GM10248 (cell line): ENCODE results near the gene OCA2.

ENCODE experiments used
- CTCF ChIA-PET: fragments of 300-600 bp; sonication (Branson Sonifier 250); formaldehyde crosslinking; extraction: SDS; loops from one replicate; lab custom pipeline; 2021; ENCODE audit warnings: antibody characterized with exemption; lab: Yijun Ruan, JAX
- POLR2A ChIA-PET: fragments of 350-650 bp; sonication (Branson Sonifier 250); formaldehyde crosslinking; extraction: SDS; loops from one replicate; lab custom pipeline; 2020; ENCODE audit warnings: antibody characterized with exemption; lab: Yijun Ruan, JAX
- DNase-seq: peaks from one replicate; pipeline ENCODE4 v3.0.0; 2012; ENCODE audit errors: extremely low spot score
- TF ChIP-seq, protein P1 (sequence below): IDR thresholded peaks from 2 replicates; pipeline ENCODE4 v1.5.1; 2012; ENCODE audit warnings: mild to moderate bottlenecking, low read depth; ENCODE audit errors: extremely low read depth, missing control alignments, control extremely low read depth

The OCA2 gene

DNA sequence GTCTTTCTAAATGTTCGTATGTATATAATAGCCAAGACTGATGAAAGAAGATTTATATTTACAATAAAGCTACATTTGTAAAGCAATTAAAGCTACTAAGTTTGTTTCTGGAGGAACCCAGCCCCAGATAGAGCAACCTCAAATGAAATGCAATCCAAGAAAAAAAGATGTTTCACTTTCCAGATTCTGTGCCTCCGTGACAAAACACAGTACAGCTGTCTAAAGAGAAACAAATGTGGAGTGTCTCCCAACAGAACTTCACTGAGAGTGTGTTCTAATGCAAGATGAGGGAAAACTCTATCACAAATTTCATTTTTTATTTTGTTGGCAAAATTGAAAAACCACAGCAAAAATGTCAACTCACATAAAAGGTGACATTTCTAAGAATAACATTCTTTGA is 317.0 kb downstream of the OCA2 start:
- ChIA-PET CTCF (no interaction called here), POLR2A (no interaction called here)
- TF ChIP-seq, protein P1, sequence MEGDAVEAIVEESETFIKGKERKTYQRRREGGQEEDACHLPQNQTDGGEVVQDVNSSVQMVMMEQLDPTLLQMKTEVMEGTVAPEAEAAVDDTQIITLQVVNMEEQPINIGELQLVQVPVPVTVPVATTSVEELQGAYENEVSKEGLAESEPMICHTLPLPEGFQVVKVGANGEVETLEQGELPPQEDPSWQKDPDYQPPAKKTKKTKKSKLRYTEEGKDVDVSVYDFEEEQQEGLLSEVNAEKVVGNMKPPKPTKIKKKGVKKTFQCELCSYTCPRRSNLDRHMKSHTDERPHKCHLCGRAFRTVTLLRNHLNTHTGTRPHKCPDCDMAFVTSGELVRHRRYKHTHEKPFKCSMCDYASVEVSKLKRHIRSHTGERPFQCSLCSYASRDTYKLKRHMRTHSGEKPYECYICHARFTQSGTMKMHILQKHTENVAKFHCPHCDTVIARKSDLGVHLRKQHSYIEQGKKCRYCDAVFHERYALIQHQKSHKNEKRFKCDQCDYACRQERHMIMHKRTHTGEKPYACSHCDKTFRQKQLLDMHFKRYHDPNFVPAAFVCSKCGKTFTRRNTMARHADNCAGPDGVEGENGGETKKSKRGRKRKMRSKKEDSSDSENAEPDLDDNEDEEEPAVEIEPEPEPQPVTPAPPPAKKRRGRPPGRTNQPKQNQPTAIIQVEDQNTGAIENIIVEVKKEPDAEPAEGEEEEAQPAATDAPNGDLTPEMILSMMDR: no peak
- DNase-seq: no peak

DNA sequence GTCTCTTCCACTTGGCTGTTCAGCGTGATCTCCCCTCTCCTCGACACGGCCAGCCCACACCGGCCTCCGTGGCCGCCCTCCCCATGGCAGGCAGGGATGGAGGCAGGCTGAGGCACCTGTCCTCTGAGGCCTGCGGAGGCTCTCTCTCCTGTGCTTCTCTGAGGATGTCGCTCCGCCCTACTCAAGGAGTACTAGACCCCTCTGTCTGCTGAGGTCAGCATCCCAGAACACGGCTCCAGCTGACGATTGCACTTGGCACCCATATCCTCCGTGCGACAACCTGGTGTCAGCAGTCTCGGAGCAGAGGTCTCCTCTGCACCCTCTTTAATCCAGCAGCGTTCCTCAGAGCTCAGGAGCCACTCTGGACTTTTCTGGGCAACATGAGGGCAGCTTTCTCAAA is 322.6 kb downstream of the OCA2 start:
- no peak for DNase-seq
- POLR2A ChIA-PET: no interaction called here

GRCh38 chr15:27774638-27775037 is 324.5 kb downstream of the OCA2 start:
- no peak for DNase-seq
- CTCF ChIA-PET: no interaction called here
- TF ChIP-seq, protein P1: no peak
- POLR2A ChIA-PET: no interaction called here

More for the DNA sequence above, 322.6 kb downstream of the OCA2 start:
- CTCF ChIA-PET: no interaction called here
- TF ChIP-seq, protein P1: no peak

DNA sequence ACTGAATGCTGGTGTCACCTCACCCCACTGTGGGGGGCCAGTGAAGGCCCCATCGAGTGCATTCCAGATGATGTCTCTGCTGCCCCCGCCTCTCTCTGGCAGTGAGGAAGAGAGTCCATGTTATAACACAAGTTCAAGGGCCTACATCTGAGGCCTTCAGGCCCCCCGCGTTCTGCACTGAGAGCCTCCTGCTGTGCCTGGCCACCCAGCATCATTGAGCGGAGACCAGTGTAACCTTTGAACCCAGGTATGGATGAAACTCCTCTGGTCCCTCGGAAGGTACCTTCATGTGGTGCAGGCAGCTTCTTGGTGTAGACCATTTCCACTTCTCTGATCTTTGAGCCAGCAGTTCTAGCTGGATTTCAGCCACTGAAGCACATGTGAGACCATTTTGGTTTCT is 324.9 kb downstream of the OCA2 start:
- TF ChIP-seq, protein P1: no peak
- no peak for DNase-seq
- POLR2A ChIA-PET: no interaction called here
- CTCF ChIA-PET: no interaction called here

GRCh38 chr15:27771892-27772291 is 327.2 kb downstream of the OCA2 start:
- POLR2A ChIA-PET: no interaction called here
- CTCF ChIA-PET: no interaction called here
- TF ChIP-seq, protein P1: no peak
- DNase-seq: no peak

GRCh38 chr15:27770769-27771554 is 328.2 kb downstream of the OCA2 start:
- TF ChIP-seq, protein P1: no peak
- no peak for DNase-seq
- ChIA-PET CTCF (no interaction called here), POLR2A (no interaction called here)

- POLR2A ChIA-PET: no interaction called here
- TF ChIP-seq, protein P1: no peak
- no peak for DNase-seq
- CTCF ChIA-PET: no interaction called here
These were observed 329.0 kb downstream of the OCA2 start for GRCh38 chr15:27770086-27770607.
